BLaER1 treated with 17β-estradiol and CSF1 and Interleukin-3, amounts not matched to agents 10 nM and 100 nM (cell line): ENCODE results near the gene PDZD4.
A peak's percentile ranks its signal among the peaks of the same experiment; 100 is the strongest.

Source experiments
- H3K27ac ChIP-seq, 11 experiments: shearing (Covaris generic); formaldehyde crosslinking; 2 replicates each; pipeline ENCODE4 v1.8.1; 2022
- H3K27me3 ChIP-seq, 11 experiments: shearing (Covaris generic); formaldehyde crosslinking; 2 replicates each; pipeline ENCODE4 v1.8.1; 2022
- H3K36me3 ChIP-seq, 11 experiments: shearing (Covaris generic); formaldehyde crosslinking; 2 replicates each; pipeline ENCODE4 v1.8.1; 2022
- H3K4me1 ChIP-seq, 10 experiments: shearing (Covaris generic); formaldehyde crosslinking; 2 replicates each; pipeline ENCODE4 v1.8.1; 2022
- H3K4me2 ChIP-seq, 11 experiments: shearing (Covaris generic); formaldehyde crosslinking; 2 replicates each; pipeline ENCODE4 v1.8.1; 2022
- H3K4me3 ChIP-seq, 10 experiments: shearing (Covaris generic); formaldehyde crosslinking; 2 replicates each; pipeline ENCODE4 v1.8.1; 2022
- H3K9ac ChIP-seq, 11 experiments: shearing (Covaris generic); formaldehyde crosslinking; 2 replicates each; pipeline ENCODE4 v1.8.1; 2022
- H3K9me3 ChIP-seq, 11 experiments: shearing (Covaris generic); formaldehyde crosslinking; replicated peaks in 1 of 11; 2 replicates each; pipeline ENCODE4 v1.8.1; 2022
- H4K20me1 ChIP-seq, 11 experiments: shearing (Covaris generic); formaldehyde crosslinking; 2 replicates each; pipeline ENCODE4 v1.8.1; 2022
- Cebpa-rat ChIP-seq, 11 experiments: shearing (Covaris generic); IDR thresholded peaks; 2 replicates each; pipeline ENCODE4 v1.8.1; 2022

Gene PDZD4, protein sequence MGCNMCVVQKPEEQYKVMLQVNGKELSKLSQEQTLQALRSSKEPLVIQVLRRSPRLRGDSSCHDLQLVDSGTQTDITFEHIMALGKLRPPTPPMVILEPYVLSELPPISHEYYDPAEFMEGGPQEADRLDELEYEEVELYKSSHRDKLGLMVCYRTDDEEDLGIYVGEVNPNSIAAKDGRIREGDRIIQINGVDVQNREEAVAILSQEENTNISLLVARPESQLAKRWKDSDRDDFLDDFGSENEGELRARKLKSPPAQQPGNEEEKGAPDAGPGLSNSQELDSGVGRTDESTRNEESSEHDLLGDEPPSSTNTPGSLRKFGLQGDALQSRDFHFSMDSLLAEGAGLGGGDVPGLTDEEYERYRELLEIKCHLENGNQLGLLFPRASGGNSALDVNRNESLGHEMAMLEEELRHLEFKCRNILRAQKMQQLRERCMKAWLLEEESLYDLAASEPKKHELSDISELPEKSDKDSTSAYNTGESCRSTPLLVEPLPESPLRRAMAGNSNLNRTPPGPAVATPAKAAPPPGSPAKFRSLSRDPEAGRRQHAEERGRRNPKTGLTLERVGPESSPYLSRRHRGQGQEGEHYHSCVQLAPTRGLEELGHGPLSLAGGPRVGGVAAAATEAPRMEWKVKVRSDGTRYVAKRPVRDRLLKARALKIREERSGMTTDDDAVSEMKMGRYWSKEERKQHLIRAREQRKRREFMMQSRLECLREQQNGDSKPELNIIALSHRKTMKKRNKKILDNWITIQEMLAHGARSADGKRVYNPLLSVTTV

DNA sequence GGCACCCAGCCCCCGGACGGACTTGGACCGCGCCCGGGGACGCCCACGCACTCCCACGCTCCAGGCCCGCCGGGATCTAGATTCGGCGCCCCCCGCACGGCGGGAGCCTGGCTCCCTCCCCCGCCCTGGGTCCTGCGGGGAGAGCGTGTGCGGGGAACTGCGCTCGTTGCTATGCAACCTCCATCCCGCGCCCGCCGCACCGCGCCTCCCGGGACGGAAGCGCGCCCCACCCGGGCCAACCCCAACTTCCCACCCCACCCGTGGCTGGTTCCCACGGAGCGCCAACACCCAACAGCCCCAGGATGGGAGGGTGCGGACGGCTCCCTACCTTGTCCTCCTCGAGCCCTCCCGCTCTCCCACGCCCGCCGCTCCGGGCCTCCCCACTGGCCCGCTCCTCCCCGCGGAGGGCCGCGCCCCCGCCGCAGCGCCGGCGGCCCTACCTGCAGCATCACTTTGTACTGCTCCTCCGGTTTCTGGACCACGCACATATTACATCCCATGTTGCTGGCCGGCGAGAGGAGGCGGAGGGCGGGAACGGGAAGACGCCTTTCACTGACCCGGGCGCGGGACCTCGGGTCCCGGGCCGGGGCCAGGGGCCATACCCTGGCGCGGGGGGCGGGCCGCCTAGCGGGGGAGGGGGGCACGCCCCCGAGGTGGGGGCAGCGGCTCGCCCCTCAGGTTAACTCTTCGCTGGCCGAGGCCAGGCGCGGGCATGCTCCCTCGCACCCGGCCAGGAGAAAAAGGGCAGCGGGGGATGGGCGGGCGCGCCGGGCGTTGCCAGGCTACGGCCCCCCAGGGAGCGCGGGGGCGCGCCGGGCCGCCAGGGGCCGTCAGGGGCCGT, at the start of gene PDZD4:
TSS of gene PDZD4 (minus strand) at position 746 of the 841 bp plus-strand sequence. CDS start at position 500, 246 bp downstream.
- H3K9ac ChIP-seq, result peak within 1 kb of the TSS in 5 of 11 experiments; percentile 24 to 64 (median 48); a peak in 4 of 22 replicates
- H3K4me3 ChIP-seq, result peak within 1 kb of the TSS; percentile 40 to 69 (median 56)
- H3K27me3 ChIP-seq, result peaks cover 87 to 99% (median 95%) of the 10 kb centered on the region in 11 experiments
- H3K27ac ChIP-seq, result no peak within 1 kb of the TSS; a peak in 1 of 22 replicates
- TF ChIP-seq Cebpa-rat (IDR thresholded peaks at IDR 0.05), result no peak
- H3K9me3 ChIP-seq, result peaks cover 5 to 80% (median 40%) of the 10 kb centered on the region in 11 experiments; a peak in 18 of 22 replicates
- peak within 1 kb of the TSS; percentile 61 to 77 (median 68) for H3K4me2 ChIP-seq
- H3K4me1 ChIP-seq, result peaks cover 0 to 7% (median 5%) of the 10 kb centered on the region in 10 experiments; a peak in 8 of 20 replicates
- H4K20me1 ChIP-seq, result peaks cover 0 to 14% (median 5%) of the 10 kb centered on the region in 11 experiments; a peak in 6 of 22 replicates
- no peaks in the 10 kb centered on the region for H3K36me3 ChIP-seq

DNA sequence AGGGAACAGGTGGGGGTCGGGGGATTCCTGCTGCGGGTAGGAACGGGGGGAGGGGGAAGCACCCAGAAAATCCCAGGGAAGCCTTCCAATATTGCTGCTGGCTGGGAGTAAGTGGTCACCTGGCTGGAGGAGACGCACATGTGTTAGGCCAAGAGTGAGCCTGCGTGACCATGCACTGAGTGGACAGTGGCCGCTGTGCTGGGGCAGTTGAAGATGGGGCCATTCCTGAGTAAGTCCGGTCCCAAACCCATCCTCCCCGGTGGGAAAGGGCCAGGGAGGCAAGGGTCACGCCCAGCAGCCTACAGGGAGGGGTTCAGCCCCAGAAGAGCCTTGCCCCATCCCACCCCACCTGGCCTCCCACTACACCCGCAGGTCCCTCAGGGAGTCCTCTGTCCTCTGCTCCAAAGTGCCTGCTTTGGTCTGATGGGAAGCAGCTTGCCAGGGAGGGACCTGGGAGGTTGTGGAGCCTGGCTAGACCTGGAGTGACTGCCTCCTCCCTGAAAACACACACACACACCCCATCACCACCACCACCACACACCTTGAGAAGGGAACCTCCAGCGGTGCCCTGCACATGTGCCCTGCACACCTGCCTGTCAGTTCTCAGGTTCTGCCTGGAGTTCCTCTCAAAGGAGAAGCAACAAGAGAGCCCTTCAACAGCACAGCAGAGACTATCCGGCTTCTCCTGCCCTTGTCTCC, 49.5 kb upstream of the PDZD4 start:
- H3K27me3 ChIP-seq, result peaks cover 61 to 82% (median 78%) of the 10 kb centered on the region in 11 experiments
- peak overlapping the region; percentile 59 to 93 (median 74) for H3K4me2 ChIP-seq
- peaks cover 73 to 85% (median 80%) of the 10 kb centered on the region in 10 experiments for H3K4me1 ChIP-seq
- peak overlapping the region in 6 of 11 experiments; percentile 54 to 75 (median 62); a peak in 9 of 22 replicates for H3K9ac ChIP-seq
- H3K36me3 ChIP-seq, result no peaks in the 10 kb centered on the region
- TF ChIP-seq Cebpa-rat (IDR thresholded peaks at IDR 0.05), result no peak
- peaks cover 0 to 3% (median 0%) of the 10 kb centered on the region in 11 experiments; a peak in 1 of 22 replicates for H3K9me3 ChIP-seq
- H3K27ac ChIP-seq, result peak overlapping the region in 7 of 11 experiments; percentile 60 to 80 (median 70); a peak in 12 of 22 replicates
- peak overlapping the region in 6 of 10 experiments; percentile 5 to 43 (median 35); a peak in 8 of 20 replicates for H3K4me3 ChIP-seq
- peaks cover 0 to 83% (median 52%) of the 10 kb centered on the region in 11 experiments; a peak in 17 of 22 replicates for H4K20me1 ChIP-seq

DNA sequence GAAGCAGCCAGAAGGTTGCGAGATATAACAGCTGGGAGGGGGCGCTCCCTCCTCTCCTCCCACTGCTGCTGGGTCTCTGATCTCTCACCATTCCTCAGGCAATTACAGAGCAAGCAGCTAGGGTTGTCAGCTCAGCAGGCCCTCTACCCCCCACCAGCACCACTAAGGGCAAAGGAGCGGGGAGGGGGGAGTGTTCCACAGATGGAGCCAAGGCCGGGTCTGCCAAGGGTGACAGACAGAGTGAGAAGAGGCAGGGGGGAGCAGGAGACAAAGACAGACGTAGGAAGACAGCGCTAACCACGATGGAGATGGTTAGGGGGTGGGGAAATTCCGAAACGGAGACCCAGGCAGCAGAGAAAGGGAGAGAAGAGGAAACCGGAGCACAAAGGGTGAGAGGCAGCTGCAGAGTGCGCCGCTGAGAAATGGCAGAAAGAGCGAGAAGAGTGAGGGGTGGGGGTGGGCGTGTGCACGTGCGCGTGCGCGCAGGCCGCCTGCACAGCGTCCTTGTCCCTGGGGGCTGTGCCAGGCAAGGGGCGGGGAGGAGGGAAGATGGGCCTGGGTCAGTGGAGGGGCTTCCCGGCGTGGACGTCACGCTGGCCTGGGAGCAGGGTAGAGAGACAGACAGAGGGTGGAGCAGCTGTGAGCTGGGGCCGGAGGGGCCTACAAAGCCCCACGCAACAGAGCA, 48.8 kb upstream of the PDZD4 start:
- peaks cover 66 to 78% (median 75%) of the 10 kb centered on the region in 10 experiments for H3K4me1 ChIP-seq
- peak overlapping the region in 8 of 11 experiments; percentile 30 to 75 (median 60); a peak in 16 of 22 replicates for H3K9ac ChIP-seq
- peak overlapping the region; percentile 59 to 93 (median 74) for H3K4me2 ChIP-seq
- no peaks in the 10 kb centered on the region for H3K9me3 ChIP-seq
- H3K36me3 ChIP-seq, result no peaks in the 10 kb centered on the region
- H3K4me3 ChIP-seq, result peak overlapping the region in 7 of 10 experiments; percentile 5 to 50 (median 38); a peak in 10 of 20 replicates
- peaks cover 7 to 83% (median 54%) of the 10 kb centered on the region in 11 experiments; a peak in 17 of 22 replicates for H4K20me1 ChIP-seq
- H3K27me3 ChIP-seq, result peaks cover 61 to 82% (median 78%) of the 10 kb centered on the region in 11 experiments
- H3K27ac ChIP-seq, result peak overlapping the region in 8 of 11 experiments; percentile 43 to 80 (median 69); a peak in 16 of 22 replicates
- TF ChIP-seq Cebpa-rat (IDR thresholded peaks at IDR 0.05), result no peak

DNA sequence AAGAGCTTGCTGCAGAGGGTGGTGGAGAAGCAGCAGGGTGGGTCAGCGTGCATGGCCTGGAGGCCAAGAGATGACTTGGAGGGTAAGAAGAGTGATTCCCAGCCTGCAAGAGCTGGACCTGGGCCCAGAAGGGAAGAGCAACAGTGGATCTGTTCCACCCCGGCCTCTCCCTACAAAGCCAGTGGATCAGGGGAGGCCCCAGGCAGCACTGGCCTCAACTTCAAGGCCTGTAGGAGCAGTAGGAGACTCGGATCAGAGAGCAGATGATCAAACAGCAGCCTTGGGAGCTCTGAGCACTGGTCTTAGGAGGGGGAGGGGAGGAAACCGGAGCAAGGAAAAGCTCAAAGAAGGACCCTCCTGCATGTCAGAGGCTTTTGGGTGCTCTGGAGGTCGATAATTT, 48.0 kb upstream of the PDZD4 start:
- Histone ChIP-seq H3K9me3 (no peaks in the 10 kb centered on the region), H3K36me3 (no peaks in the 10 kb centered on the region), H3K27me3 (peaks cover 61 to 82% (median 78%) of the 10 kb centered on the region in 11 experiments), H3K4me3 (peak overlapping the region in 6 of 10 experiments; percentile 5 to 42 (median 22); a peak in 4 of 20 replicates), H4K20me1 (peaks cover 11 to 83% (median 54%) of the 10 kb centered on the region in 11 experiments; a peak in 18 of 22 replicates), H3K27ac (peak overlapping the region in 8 of 11 experiments; percentile 43 to 80 (median 69); a peak in 15 of 22 replicates), H3K4me1 (peaks cover 59 to 71% (median 68%) of the 10 kb centered on the region in 10 experiments), H3K9ac (peak overlapping the region in 7 of 11 experiments; percentile 54 to 75 (median 62); a peak in 14 of 22 replicates), H3K4me2 (peak overlapping the region; percentile 59 to 93 (median 74))
- TF ChIP-seq Cebpa-rat (IDR thresholded peaks at IDR 0.05), result no peak

DNA sequence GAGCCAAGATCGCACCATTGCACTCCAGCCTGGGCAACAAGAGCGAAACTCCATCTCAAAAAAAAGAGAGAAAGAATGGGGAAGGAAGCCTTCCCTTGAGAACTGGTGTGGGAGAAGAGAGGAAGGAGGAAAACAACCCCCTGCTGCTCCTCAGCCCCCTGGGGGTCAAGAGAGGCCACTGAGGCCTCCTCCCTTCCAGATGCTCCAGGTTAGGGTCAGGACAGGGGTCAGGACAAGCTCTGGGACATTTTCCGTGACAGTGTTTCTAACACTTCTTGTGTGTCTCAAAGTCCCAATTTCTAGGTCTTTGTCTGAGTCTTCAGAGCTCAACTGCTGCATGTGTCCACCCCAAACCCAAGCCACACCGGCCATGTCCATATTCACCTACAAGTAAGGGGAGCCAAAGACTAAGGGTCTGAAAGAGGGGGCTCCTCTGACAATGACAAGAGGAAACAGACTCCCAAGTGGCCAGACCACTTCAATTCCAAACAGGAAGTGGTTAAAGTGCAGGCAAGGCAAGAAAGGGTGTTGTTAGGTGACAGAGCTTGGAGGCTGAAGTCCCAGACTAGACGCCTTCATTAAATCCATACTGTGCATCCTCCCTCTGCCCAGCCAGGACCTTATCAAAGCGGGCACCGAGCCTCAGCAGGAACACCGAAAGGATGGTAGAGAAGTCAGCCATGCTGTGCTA, 47.4 kb upstream of the PDZD4 start:
- Histone ChIP-seq H3K9ac (peak overlapping the region in 7 of 11 experiments; percentile 54 to 75 (median 62); a peak in 11 of 22 replicates), H3K4me3 (peak overlapping the region in 6 of 10 experiments; percentile 5 to 42 (median 22); a peak in 5 of 20 replicates), H4K20me1 (peaks cover 11 to 83% (median 56%) of the 10 kb centered on the region in 11 experiments; a peak in 18 of 22 replicates), H3K27ac (peak overlapping the region in 8 of 11 experiments; percentile 46 to 80 (median 69); a peak in 15 of 22 replicates), H3K9me3 (no peaks in the 10 kb centered on the region), H3K36me3 (no peaks in the 10 kb centered on the region; a peak in 1 of 22 replicates), H3K27me3 (peaks cover 62 to 82% (median 78%) of the 10 kb centered on the region in 11 experiments), H3K4me1 (peaks cover 53 to 65% (median 62%) of the 10 kb centered on the region in 10 experiments), H3K4me2 (peak overlapping the region; percentile 59 to 93 (median 74))
- TF ChIP-seq Cebpa-rat (IDR thresholded peaks at IDR 0.05), result no peak

DNA sequence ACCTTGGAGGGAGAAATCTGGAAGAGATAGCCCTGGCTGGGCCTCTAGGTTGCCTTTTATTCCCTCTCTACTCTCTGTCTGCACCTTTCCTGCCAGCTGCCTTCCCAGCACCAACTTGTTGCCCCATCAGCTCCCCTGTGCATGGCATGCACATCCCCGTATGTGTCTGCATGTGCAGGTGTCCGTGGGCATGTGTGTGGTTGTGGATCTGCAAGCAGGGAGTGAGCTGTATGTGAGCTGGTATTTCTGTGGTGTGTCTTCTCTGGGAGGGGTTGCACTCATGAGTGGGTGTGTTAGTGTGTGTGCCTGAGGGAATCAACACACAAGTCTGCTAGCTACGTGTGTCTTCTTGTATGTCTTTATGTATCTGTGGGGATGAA, 45.8 kb upstream of the PDZD4 start:
- Histone ChIP-seq H4K20me1 (peaks cover 11 to 77% (median 50%) of the 10 kb centered on the region in 11 experiments; a peak in 17 of 22 replicates), H3K9me3 (no peaks in the 10 kb centered on the region), H3K4me2 (no peak overlapping the region), H3K27ac (no peak overlapping the region), H3K4me3 (no peak overlapping the region), H3K36me3 (peaks cover 0 to 6% (median 0%) of the 10 kb centered on the region in 11 experiments; a peak in 1 of 22 replicates), H3K27me3 (peaks cover 53 to 76% (median 71%) of the 10 kb centered on the region in 11 experiments), H3K9ac (no peak overlapping the region), H3K4me1 (peaks cover 36 to 48% (median 46%) of the 10 kb centered on the region in 10 experiments)
- no peak for TF ChIP-seq Cebpa-rat (IDR thresholded peaks at IDR 0.05)
